ENCODE data around the gene TSN.
A peak's percentile ranks its signal among the peaks of the same experiment; 100 is the strongest.
"Not testable (repeated sequence)": the region's sequence is repeated elsewhere in the genome, so short reads cannot be mapped to it uniquely, and the experiment has no call there.

TSN gene

DNA sequence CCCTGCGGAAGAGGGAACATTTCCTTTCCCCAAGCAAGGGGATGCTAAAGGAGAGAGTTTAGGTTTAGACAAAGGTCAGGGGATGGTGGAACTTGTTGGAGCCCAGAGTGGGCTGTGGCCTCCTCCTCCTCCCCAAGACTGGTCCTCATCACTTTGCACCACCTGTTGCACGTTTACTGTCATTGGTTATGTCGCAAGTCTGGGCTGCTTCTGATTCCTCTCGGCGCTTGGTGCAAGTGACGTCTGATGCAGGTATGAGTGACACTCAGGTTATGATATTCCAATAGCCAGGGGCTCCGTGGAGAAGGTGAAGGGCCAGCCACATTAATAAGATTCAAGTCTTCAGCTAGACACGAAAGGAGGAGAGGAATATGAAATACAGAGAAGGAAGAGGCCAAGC is 59.8 kb downstream of the TSN start:
- H3K27me3 ChIP-seq: no peaks in the 10 kb centered on the region
- H3K9me3 ChIP-seq (replicated peaks in 1 of 11): peaks cover 13 to 31% (median 18%) of the 10 kb centered on the region in 11 experiments
- no peak overlapping the region for H3K9ac ChIP-seq
- peaks cover 0 to 57% (median 30%) of the 10 kb centered on the region in 10 experiments; a peak in 14 of 20 replicates for H3K4me1 ChIP-seq
- peak overlapping the region in 5 of 11 experiments; percentile 19 to 36 (median 28); a peak in 7 of 22 replicates for H3K4me2 ChIP-seq
- H3K4me3 ChIP-seq: no peak overlapping the region
- no peaks in the 10 kb centered on the region for H3K36me3 ChIP-seq
- no peak for TF ChIP-seq Cebpa-rat (IDR thresholded peaks at IDR 0.05)
- H3K27ac ChIP-seq: no peak overlapping the region
- H4K20me1 ChIP-seq: no peaks in the 10 kb centered on the region

GRCh38 chr2:121816797-121817196 is 61.3 kb downstream of the TSN start:
- H3K27ac ChIP-seq: no peak overlapping the region
- no peaks in the 10 kb centered on the region for H4K20me1 ChIP-seq
- H3K4me3 ChIP-seq: no peak overlapping the region
- peaks cover 0 to 66% (median 36%) of the 10 kb centered on the region in 10 experiments; a peak in 14 of 20 replicates for H3K4me1 ChIP-seq
- H3K9me3 ChIP-seq (replicated peaks in 1 of 11): peaks cover 13 to 34% (median 19%) of the 10 kb centered on the region in 11 experiments
- no peaks in the 10 kb centered on the region for H3K36me3 ChIP-seq
- H3K4me2 ChIP-seq: peak overlapping the region in 7 of 11 experiments; percentile 1 to 40 (median 24); a peak in 8 of 22 replicates
- no peak for TF ChIP-seq Cebpa-rat (IDR thresholded peaks at IDR 0.05)
- H3K9ac ChIP-seq: no peak overlapping the region
- H3K27me3 ChIP-seq: no peaks in the 10 kb centered on the region

DNA sequence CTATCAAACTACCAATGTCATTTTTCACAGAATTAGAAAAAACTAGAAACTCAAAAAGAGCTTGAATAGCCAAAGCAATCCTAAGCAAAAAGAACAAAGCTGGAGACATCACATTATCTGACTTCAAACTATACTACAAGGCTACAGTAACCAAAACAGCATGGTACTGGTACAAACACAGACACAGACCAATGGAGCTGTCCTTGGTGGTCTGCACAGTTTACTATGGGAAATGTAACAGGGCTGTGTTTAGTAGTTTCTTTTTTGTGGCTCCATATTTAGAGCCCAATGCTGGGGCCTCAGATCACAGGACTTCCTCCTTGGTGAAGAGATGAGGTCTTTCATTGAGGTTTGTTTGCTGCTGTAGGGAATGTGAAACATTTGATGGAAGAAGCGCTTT is 61.9 kb downstream of the TSN start:
- not testable (repeated sequence) for H3K27me3 ChIP-seq, H3K9ac ChIP-seq, H3K27ac ChIP-seq, H3K4me3 ChIP-seq, H3K36me3 ChIP-seq, H4K20me1 ChIP-seq
- Histone ChIP-seq H3K9me3 (replicated peaks in 1 of 11) (peaks cover 15 to 39% (median 23%) of the 10 kb centered on the region in 11 experiments), H3K4me1 (peaks cover 0 to 66% (median 36%) of the 10 kb centered on the region in 10 experiments; a peak in 14 of 20 replicates), H3K4me2 (peak overlapping the region in 2 of 11 experiments; percentile 33 to 40; a peak in 2 of 22 replicates)
